NCI-H1105 treated with DMSO at 0.1 percent for 48 hours (cell line): ENCODE results near the gene MINDY4.

Experiments used
- DNase-seq: peaks from one replicate; lab custom pipeline; 2025; lab: John Stamatoyannopoulos, UW

MINDY4 gene

DNA sequence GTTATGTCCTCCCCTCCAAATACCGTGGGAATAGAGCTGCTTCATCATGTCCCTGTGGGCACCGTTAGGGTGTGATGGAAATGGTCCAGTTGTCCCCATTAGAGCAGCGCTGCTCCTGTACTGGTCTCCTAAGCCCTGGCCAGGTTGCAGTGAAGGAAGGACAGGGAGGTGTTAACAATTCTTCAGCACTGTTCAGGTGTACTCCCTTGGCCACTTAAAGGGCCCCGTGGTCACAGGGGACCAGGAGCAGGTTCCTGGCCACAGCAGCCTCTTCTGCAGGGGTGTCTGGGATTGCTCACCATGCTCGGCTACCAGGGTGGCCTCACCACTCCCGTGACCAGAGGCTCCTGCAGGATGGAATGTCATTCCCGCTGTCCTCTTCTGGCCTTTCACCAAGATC, 65.8 kb downstream of the MINDY4 start:
- DNase-seq, result no peak

- DNase-seq, result no peak
Measured at GRCh38 chr7:30837581-30837980, 66.4 kb downstream of the MINDY4 start.

DNA sequence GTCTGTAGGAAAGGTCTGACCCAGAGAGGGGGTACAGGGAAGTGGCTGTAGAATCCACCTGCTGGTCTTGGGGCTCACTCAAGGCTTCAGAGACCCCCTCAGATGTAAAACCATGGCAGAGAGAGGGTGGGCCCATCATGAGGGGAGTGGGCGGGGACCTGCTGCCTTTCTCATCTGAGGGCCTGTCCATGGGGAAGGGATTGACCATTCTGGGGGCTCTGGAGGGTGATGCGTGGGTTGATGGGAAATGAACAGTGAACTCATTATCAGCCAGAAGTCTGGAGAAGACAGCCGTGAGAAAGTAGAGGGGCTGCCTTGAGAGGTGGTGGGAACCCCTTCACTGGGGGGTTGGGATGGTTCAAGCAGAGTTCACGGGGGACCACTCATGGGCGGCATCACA, 66.8 kb downstream of the MINDY4 start:
- DNase-seq, result no peak

DNA sequence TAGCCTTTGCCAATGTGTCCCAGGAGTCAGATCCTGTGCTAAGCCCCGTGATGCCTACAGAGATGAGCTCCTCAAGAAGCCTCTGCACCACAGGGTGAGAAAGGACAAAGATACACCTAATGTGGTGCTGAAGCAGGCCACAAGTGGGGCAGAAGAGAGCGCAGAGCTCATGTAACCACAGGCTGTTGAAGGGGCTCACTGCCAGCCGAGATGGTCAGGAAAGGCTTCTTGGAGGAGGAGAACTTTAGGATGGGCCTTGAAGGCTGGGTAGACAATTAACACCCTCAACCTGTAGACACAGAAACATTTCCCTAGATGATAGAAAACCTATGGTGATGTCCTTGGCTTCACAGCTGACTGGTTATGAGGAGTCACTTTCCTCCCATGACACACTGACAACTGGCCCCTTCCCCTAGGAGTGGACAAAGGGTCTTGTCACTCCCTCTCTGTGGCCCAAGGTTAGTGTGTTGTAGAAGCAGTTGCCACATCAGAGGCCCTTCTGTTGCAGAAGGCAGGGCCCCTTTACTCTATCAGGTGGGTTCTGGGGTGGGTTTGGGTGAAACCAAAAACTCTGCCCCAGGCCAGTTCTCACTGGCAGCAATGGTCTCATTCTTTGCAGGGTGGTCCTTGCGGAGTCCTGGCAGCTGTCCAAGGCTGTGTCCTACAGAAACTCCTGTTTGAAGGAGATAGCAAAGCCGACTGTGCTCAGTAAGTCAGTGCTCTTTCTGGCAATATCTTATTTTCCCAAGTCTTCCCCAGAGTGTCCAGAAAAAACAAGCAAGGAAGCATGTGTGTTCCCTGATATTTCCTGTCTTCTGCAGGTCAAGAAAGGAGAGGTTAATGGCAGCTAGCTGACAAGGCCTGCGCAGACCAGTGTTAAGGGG, 69.2 kb downstream of the MINDY4 start:
- DNase-seq, result no peak

- DNase-seq, result no peak
Measured at GRCh38 chr7:30841025-30841735, 70.0 kb downstream of the MINDY4 start.

- DNase-seq, result no peak
Measured at GRCh38 chr7:30841801-30842541, 70.8 kb downstream of the MINDY4 start.

GRCh38 chr7:30842542-30843451, 71.6 kb downstream of the MINDY4 start:
- no peak for DNase-seq

- no peak for DNase-seq
Measured at GRCh38 chr7:30843741-30844482, 72.7 kb downstream of the MINDY4 start.

DNA sequence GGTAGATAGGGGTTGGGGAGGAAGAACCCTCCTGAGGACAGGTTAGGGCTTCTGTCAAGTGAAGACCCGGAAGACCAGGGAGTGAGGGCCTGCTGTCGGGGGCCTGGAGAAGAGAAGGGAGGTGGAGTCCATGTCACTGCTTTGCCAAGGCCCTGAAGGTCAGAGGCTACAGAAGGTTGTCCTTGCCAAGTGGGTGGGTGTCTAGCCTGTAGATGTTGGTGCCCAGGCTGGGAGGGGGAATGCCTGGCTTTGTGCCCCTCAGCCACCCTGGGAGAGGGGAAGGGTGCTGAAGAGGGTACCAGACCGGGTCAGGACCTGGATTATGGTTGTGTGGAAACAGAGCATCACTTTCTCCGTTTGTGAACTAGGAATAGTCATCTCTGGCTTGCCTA, 73.3 kb downstream of the MINDY4 start:
- no peak for DNase-seq

DNA sequence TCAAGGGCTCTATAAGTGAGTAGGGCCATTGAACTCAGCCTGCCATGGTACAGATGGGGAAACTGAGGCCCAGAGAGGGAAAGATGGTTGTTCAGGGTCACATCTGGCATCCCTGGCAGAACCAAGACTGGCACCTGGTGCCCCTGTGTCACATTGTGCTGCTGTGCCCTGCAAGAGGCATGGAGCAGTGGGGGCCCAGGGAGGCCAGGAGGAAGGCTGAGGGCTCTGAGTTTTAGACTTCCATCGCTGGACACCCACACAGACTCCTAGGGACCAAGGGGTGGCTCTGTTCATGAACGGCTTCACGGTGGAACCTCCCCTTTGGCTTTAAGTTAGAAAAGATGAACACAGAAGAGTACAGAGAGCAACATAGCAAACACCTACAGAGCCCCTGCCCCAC, 73.7 kb downstream of the MINDY4 start:
- no peak for DNase-seq

- DNase-seq, result no peak
Measured at GRCh38 chr7:30845426-30846135, 74.4 kb downstream of the MINDY4 start.

DNA sequence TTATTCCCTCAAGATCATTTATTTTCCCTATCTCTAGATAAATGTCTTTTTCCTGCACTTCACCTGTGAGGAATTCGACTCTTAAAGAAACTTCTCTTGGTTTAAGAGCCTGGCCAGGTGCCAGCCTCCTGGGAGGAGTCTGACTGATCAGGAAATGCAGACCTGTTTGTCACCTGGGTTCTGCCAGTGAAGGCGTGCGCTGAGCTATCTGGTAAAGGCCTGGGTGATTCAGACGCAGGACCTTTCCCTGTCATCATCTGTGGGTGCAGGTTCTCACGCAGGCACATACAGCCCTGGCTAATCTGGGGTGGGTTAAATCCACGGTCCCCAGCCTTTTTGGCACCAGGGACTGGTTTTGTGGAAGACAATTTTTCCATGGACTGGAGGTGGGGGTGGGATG, 75.2 kb downstream of the MINDY4 start:
- DNase-seq, result no peak

- no peak for DNase-seq
Measured at GRCh38 chr7:30848121-30848855, 77.1 kb downstream of the MINDY4 start.

DNA sequence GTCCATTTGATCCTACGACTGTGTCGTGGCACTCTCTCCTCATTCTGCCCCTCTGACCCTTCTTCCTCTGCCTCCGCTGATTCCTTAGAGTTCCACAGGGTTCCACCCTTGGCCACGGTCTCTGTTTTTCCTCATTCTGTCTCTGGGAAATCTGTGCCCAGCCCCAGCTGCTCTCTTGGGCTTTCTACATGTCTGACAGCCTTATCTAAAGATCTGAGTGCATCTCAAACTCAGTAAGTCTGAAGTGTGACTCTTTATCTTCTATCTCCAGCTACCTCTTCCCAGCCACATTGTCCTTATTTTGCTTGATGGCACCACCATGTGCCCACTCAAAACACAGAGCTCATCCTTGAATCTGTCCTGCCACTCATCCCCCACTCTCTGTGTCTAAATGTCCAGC, 78.3 kb downstream of the MINDY4 start:
- DNase-seq, result no peak

DNA sequence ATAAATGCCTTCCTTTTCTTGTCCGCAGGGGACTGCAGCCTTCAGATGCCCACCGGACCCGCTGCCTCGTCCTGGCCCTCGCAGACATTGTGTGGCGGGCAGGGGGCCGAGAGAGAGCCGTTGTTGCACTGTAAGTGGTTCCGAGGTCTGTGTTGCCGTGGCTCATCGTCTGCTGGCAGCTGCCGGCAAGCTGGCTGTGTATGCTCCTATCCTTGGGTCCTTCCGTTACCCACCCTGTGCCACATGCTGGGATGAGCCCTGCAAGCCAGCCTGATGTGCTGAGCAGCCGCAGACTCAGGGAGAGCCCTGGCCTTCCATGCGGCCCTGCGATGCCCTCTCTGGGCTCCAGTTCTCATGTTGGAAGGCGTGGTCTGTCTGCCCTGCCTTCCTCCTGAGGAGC, 79.2 kb downstream of the MINDY4 start:
- no peak for DNase-seq

DNA sequence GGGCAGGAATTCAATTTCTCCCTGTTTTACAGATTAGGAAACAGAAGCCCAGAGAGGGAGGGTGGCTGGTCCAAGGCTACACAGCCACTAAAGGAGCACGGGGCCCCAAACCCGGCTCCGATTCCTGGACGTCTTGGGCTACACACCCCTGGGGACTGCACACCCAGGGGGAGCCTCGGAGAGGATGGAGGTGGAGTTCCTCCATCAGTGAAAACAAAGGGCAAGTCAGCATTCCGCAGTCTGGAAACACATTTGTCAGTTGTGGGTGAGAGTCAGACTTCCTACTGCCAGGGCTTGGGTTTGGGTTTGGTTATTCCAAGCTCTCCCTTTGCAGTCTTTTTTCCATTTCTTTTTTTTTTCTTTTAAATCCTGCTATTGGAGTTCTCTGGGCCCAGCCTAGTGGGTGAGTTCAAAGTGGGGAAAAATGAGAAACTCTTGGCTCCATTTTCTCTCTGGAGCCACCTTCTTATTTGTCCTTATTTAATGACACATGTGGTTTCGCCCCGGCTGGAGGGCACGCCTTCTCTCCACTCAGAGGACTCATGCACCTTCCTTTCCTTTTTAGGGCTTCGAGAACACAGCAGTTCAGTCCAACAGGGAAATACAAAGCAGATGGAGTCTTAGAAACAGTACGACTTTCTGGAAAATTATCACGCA, 80.6 kb downstream of the MINDY4 start:
- DNase-seq, result no peak

DNA sequence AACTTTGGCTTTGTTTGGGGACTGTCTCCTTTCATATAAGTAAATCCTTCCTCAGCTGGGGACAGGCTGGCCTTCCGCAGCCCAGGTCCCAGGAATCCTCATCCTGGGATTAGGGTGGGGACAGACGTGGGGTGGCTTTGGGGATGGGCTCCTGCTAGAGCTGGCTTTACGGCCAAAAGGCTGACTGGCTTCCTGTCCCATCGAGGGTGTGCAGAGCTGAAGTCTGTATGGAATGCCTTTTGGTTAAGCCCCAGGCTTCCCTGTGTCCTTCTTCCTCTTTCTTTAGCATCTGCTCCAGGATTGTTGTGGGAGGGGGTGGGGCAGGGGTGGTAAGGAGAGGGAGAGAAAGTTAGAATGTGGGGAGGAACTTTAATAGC, 81.1 kb downstream of the MINDY4 start:
- DNase-seq, result no peak

DNA sequence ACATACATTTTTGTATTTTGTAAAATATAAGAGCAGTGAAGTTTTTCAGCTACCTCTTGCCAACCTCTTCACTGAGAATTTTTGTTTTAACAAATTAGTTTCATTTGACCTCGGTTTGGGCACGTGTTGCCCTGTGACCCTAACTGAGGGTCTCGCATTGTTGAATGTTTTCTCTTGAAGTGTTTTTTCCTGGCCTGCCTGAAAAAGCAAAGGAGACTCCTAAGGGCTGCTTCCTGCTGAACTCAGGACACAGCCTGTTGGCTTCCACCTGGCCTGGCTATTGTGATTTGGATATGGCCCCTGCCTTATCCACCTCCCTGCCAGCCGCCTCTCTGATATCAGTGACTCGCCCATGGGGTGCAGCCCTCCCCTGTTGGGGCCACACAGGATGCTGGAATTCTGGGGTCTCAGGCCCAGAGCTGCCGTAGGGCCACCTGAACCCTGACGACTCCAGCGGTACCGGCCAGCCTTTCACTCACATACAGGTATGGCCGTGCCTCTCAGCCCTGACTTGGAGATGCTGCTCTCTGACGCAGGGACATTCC, 81.6 kb downstream of the MINDY4 start:
- no peak for DNase-seq

DNA sequence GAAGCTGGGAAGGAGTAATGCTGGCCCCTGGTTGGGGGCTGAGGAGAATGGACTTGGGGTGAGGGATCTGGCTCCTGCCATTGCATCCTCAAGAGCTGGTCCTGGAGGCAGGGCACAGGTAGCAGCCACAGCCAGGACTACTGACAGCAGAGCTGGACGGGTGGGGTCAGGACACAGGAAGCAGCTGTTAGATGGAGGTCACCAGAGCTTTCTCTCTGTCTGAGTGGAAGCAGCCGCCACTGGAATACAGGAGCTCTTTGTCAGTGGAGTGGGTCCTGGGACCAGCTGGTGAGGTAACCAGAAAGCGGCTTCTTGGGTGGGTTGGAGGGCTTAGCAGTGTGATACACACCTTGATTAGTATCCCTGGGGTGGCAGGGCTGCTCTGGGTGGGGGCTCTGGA, 82.4 kb downstream of the MINDY4 start:
- no peak for DNase-seq
